ENCODE measurements around the gene LRRC4B. TPM values are rescaled to one million over a fixed set of nuclear protein-coding genes. Genes with fewer than 3 reads are reported as not detected.

The LRRC4B gene
- total and polyA plus RNA-seq, 12 donors, result 0.42 to 3.0 (median 0.78) TPM

DNA sequence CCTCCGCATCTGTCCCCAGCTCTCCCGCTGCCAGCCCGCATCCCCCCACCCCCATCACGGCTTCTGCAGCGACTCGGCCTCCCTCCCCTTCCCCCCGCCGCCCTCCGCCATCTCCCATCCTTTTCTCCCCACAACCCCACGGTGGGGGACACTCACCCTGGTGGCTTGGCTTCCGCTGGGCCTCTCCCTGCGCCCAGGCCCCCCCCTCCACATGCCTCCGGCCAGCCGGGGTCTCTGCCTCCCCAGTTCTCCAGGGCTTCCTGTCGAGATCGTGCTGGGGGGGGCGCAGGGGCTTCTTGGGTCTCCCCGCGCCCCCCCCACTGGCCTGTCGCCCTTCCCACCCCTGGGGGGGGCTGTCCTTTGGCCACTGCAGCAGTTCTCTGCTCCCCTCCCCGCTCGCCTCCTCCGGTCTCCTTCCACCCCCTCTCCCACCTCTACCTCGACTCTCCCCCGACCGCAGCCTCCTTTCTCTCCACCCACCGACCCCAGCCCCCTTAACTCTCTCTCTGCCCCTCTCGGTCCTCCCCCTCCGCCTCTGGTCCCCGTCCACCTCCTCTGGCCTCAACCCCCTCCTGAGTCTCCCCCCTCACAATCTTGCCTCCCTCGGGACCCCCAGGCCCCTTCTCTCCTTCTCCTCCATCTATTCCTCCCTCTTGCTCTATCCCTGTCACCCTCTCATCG, 17.1 kb downstream of the LRRC4B start:
- Histone ChIP-seq H3K9me3 (no peaks in the 10 kb centered on the region), H3K4me3 (peak overlapping the region in 6 of 10 donors; percentile 3 to 34 (median 16)), H3K4me1 (peaks cover 0 to 6% (median 2%) of the 10 kb centered on the region in 9 donors), H3K27ac (no peak overlapping the region), H3K36me3 (no peaks in the 10 kb centered on the region), H3K27me3 (peaks cover 0 to 90% (median 63%) of the 10 kb centered on the region in 7 donors)
- ATAC-seq, result no peak
- intact Hi-C loops (cut with DNase I), result no loop called here
- DNase-seq, result no peak
- TF ChIP-seq, protein P1, sequence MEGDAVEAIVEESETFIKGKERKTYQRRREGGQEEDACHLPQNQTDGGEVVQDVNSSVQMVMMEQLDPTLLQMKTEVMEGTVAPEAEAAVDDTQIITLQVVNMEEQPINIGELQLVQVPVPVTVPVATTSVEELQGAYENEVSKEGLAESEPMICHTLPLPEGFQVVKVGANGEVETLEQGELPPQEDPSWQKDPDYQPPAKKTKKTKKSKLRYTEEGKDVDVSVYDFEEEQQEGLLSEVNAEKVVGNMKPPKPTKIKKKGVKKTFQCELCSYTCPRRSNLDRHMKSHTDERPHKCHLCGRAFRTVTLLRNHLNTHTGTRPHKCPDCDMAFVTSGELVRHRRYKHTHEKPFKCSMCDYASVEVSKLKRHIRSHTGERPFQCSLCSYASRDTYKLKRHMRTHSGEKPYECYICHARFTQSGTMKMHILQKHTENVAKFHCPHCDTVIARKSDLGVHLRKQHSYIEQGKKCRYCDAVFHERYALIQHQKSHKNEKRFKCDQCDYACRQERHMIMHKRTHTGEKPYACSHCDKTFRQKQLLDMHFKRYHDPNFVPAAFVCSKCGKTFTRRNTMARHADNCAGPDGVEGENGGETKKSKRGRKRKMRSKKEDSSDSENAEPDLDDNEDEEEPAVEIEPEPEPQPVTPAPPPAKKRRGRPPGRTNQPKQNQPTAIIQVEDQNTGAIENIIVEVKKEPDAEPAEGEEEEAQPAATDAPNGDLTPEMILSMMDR (IDR thresholded peaks at IDR 0.05), result no peak
- 18 to 19% methylated on average over 28 to 32 of the region's 32 CpGs for WGBS, 2 donors

DNA sequence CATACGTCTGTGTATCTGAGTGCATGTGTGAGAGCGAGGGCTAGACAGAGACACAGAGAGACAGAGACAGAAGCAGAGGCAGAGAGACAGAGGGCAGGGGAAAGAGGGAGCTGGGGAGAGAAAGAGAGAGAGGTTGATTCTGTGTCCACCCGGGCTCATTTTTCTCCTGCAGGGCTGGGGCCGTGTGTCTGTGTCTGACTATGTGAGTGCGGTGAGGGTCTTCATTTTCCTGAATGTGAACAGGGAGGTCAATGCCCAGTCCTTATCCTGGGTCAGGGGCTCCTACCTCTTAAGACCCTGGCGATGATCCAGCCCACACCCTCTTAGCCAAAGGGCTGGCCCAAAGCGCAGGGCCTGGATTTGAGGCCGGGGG, 17.7 kb downstream of the LRRC4B start:
- intact Hi-C loops (cut with DNase I), result no loop called here
- Histone ChIP-seq H3K9me3 (no peaks in the 10 kb centered on the region), H3K27ac (no peak overlapping the region), H3K36me3 (no peaks in the 10 kb centered on the region), H3K27me3 (peaks cover 0 to 85% (median 57%) of the 10 kb centered on the region in 7 donors), H3K4me1 (no peaks in the 10 kb centered on the region), H3K4me3 (peak overlapping the region in 5 of 10 donors; percentile 3 to 34 (median 17))
- TF ChIP-seq, protein P1 (IDR thresholded peaks at IDR 0.05), result no peak
- no peak for ATAC-seq
- WGBS, 2 donors, result 56 to 58% methylated on average over 8 of the region's 8 CpGs
- no peak for DNase-seq

DNA sequence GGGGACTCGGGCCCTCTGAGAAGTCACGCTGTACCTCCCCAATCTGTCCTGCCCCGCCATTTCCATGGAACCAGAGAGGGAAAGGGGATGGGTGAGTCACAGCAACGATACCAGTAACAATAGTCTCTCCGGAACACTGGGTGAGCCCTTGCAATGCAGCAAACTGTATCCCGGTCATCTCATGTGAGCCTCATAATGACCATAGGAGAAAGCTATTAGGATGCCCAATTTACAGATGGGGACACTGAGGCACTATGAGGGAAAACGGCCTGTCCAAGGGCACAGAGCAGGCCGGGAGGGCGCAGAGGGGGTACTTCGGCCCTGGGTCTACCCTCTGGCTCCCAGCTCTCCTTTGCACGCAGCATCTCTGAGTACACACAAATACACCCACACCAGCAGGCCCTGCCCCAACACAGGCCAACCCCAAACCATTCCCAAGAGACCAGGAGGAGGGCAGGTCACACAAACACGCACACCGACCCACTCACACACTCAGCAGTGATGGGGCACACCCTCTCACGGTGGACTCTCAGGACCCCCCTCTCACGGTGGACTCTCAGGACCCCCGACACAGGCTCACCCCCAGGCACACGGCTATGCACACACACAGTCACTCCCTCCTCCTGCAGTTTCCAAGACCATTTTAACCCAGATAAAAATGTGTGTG, 18.2 kb downstream of the LRRC4B start:
- no peak overlapping the region for H3K27ac ChIP-seq
- intact Hi-C loops (cut with DNase I), result loop anchor here in 1 of 10 donors (10.0 kb wide), 1 partner anchor 235 kb away; no protein-coding TSS in a partner anchor
- no peaks in the 10 kb centered on the region for H3K36me3 ChIP-seq
- H3K27me3 ChIP-seq, result peaks cover 0 to 80% (median 53%) of the 10 kb centered on the region in 7 donors
- ATAC-seq (no peak), DNase-seq (no peak)
- 72 to 78% methylated on average over 17 of the region's 17 CpGs for WGBS, 2 donors
- TF ChIP-seq, protein P1 (IDR thresholded peaks at IDR 0.05), result no peak
- H3K9me3 ChIP-seq, result no peaks in the 10 kb centered on the region
- peak overlapping the region in 1 of 10 donors; percentile 32 for H3K4me3 ChIP-seq
- H3K4me1 ChIP-seq, result no peaks in the 10 kb centered on the region

DNA sequence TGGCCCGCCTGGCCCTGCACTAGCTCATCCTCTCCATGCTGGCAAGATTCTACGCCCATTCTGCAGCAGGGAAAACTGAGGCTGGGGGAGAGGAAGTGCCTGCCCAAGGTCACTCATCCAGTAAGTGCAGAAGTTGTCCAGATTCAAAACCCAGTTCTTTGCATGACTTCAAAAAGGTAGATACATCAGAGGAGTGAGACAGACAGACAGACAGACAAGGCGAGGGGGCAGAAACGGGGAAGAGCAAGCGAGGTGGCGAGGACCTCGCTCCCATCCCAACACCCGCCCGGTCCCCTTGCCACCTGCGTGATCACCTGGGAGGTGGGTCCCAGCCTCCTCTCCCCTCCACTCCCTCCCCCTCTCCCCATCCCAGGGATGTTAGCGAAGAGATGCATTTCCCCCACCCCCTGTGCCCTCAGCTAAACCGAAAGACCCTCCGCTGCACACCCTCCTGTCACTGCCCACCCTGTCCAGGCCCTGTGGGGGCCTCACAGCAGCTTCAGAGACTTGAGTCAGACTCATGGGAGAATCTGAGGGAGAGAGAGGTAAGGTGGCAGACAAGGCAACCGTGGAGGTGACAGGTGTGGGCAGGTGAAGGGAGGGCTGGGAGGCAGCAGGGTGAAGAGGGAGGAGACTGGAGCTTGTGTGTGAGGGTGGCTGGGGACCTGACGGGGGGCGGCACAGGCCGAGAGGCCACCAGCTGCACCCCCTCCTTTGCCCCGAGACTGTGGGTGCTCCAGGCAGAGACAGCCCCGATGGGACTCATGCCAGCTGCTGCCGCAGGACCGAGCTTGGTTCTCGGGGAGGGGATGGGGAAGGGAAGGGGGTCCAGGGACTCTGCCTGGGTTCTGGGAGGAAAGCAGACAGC, 18.9 kb downstream of the LRRC4B start:
- ATAC-seq (no peak), DNase-seq (no peak)
- WGBS, 2 donors, result 82 to 83% methylated on average over 20 to 22 of the region's 22 CpGs
- no peak overlapping the region for H3K27ac ChIP-seq
- no peaks in the 10 kb centered on the region for H3K36me3 ChIP-seq
- intact Hi-C loops (cut with DNase I), result loop anchor here in 1 of 10 donors (10.0 kb wide), 1 partner anchor 236 kb away; no protein-coding TSS in a partner anchor
- H3K4me3 ChIP-seq, result no peak overlapping the region
- no peaks in the 10 kb centered on the region for H3K4me1 ChIP-seq
- TF ChIP-seq, protein P1 (IDR thresholded peaks at IDR 0.05), result no peak
- peaks cover 0 to 72% (median 45%) of the 10 kb centered on the region in 7 donors for H3K27me3 ChIP-seq
- no peaks in the 10 kb centered on the region for H3K9me3 ChIP-seq
